ENCODE measurements around the gene IKZF4. TPM values are rescaled to one million over a fixed set of nuclear protein-coding genes. Genes with fewer than 3 reads are reported as not detected.

The IKZF4 gene
- total RNA-seq (10 to 100 TPM in 1 of 2 donors, 1 to 10 TPM in 1; 9.8 to 12.2 TPM), polyA plus RNA-seq (1 to 10 TPM; 1.8 to 5.3 TPM)
- long read RNA-seq, donor 1, partial matches to known transcripts = 0 of 6 reads
- long read RNA-seq, donor 1, other reads (novel, unspliced or antisense) = 6 of 6 reads
- long read RNA-seq, donor 2, partial matches to known transcripts = 0 of 5 reads
- long read RNA-seq, donor 2, other reads (novel, unspliced or antisense) = 5 of 5 reads

- Histone ChIP-seq H3K27me3 (ENCODE audit: control insufficient read depth in 1 of 2, insufficient read depth in 2 of 2, low read length in 1 of 2) (no peaks in the 10 kb centered on the region), H3K4me3 (ENCODE audit: low read length in 2 of 2) (no peak within 1 kb of the TSS), H3K9me3 (ENCODE audit: control insufficient read depth, low read length) (no peaks in the 10 kb centered on the region), H3K4me1 (ENCODE audit: control insufficient read depth in 1 of 2, insufficient read depth in 2 of 2, low read length in 2 of 2) (no peaks in the 10 kb centered on the region), H3K27ac (ENCODE audit: low read depth in 1 of 2, low read length in 2 of 2) (no peak within 1 kb of the TSS), H3K36me3 (ENCODE audit: control insufficient read depth in 1 of 2, insufficient read depth in 2 of 2, low read length in 1 of 2) (peaks cover 0 to 3% of the 10 kb centered on the region in 2 donors)
- intact Hi-C loops (cut with DNase I) = no loop called here
- DNase-seq (peak in 1 of 2 donors; percentile 72), ATAC-seq (ENCODE audit: low FRiP score) (peak; percentile 73)
- 16 to 20% methylated on average over 10 of the region's 10 CpGs for WGBS, 2 donors
Measured at GRCh38 chr12:56020423-56021184, at the start of gene IKZF4. Gene IKZF4 (plus strand): TSS chr12:56021043. CDS start chr12:56021494, 451 bp downstream.

GRCh38 chr12:55972042-55972441 lies 48.8 kb upstream of the IKZF4 start:
- H3K4me3 ChIP-seq (ENCODE audit: low read length in 2 of 2) = no peak overlapping the region
- H3K9me3 ChIP-seq (ENCODE audit: control insufficient read depth, low read length) = no peaks in the 10 kb centered on the region
- intact Hi-C loops (cut with DNase I) = loop anchor here in 1 of 2 donors (5.0 kb wide), 1 partner anchor 40 kb away; the partner anchor contains the start of gene DGKA
- peaks cover 0 to 3% of the 10 kb centered on the region in 2 donors for H3K4me1 ChIP-seq (ENCODE audit: control insufficient read depth in 1 of 2, insufficient read depth in 2 of 2, low read length in 2 of 2)
- no peaks in the 10 kb centered on the region for H3K36me3 ChIP-seq (ENCODE audit: control insufficient read depth in 1 of 2, insufficient read depth in 2 of 2, low read length in 1 of 2)
- no peak for ATAC-seq (ENCODE audit: low FRiP score)
- no peaks in the 10 kb centered on the region for H3K27me3 ChIP-seq (ENCODE audit: control insufficient read depth in 1 of 2, insufficient read depth in 2 of 2, low read length in 1 of 2)
- WGBS, 2 donors = 33 to 42% methylated on average over 3 of the region's 3 CpGs
- no peak for DNase-seq
- peak overlapping the region in 1 of 2 donors; percentile 56 for H3K27ac ChIP-seq (ENCODE audit: low read depth in 1 of 2, low read length in 2 of 2)

- Histone ChIP-seq H3K27me3 (ENCODE audit: control insufficient read depth in 1 of 2, insufficient read depth in 2 of 2, low read length in 1 of 2) (no peaks in the 10 kb centered on the region), H3K9me3 (ENCODE audit: control insufficient read depth, low read length) (no peaks in the 10 kb centered on the region), H3K4me1 (ENCODE audit: control insufficient read depth in 1 of 2, insufficient read depth in 2 of 2, low read length in 2 of 2) (peaks cover 0 to 3% of the 10 kb centered on the region in 2 donors), H3K36me3 (ENCODE audit: control insufficient read depth in 1 of 2, insufficient read depth in 2 of 2, low read length in 1 of 2) (no peaks in the 10 kb centered on the region), H3K27ac (ENCODE audit: low read depth in 1 of 2, low read length in 2 of 2) (peak overlapping the region in 1 of 2 donors; percentile 90), H3K4me3 (ENCODE audit: low read length in 2 of 2) (no peak overlapping the region)
- ATAC-seq (ENCODE audit: low FRiP score) (no peak), DNase-seq (no peak)
- intact Hi-C loops (cut with DNase I) = loop anchor here in 1 of 2 donors (5.0 kb wide), 1 partner anchor 40 kb away; the partner anchor contains the start of gene DGKA
- WGBS, 2 donors = 18 to 24% methylated on average over 1 of the region's 1 CpG
Measured at GRCh38 chr12:55972456-55972855, 48.4 kb upstream of the IKZF4 start.

GRCh38 chr12:55972911-55973598 lies 47.8 kb upstream of the IKZF4 start:
- intact Hi-C loops (cut with DNase I) = loop anchor here in 1 of 2 donors (5.0 kb wide), 1 partner anchor 41 kb away; the partner anchor contains the start of gene DGKA
- H3K27ac ChIP-seq (ENCODE audit: low read depth in 1 of 2, low read length in 2 of 2) = peak overlapping the region in 1 of 2 donors; percentile 90
- ATAC-seq (ENCODE audit: low FRiP score) = no peak

GRCh38 chr12:55973599-55974307 lies 47.1 kb upstream of the IKZF4 start, which contains the start of gene RAB5B:
Gene RAB5B (plus strand): TSS chr12:55974078. CDS start chr12:55986961, 12,883 bp downstream.
- DNase-seq (peak; percentile 98 to 100), ATAC-seq (ENCODE audit: low FRiP score) (peak; percentile 97)
- no peaks in the 10 kb centered on the region for H3K36me3 ChIP-seq (ENCODE audit: control insufficient read depth in 1 of 2, insufficient read depth in 2 of 2, low read length in 1 of 2)
- H3K9me3 ChIP-seq (ENCODE audit: control insufficient read depth, low read length) = no peaks in the 10 kb centered on the region
- intact Hi-C loops (cut with DNase I) = loop anchor here in 1 of 2 donors (5.0 kb wide), 1 partner anchor 41 kb away; the partner anchor contains the start of gene DGKA
- H3K27me3 ChIP-seq (ENCODE audit: control insufficient read depth in 1 of 2, insufficient read depth in 2 of 2, low read length in 1 of 2) = no peaks in the 10 kb centered on the region
- H3K4me3 ChIP-seq (ENCODE audit: low read length in 2 of 2) = peak within 1 kb of the TSS; percentile 78 to 98
- peak within 1 kb of the TSS in 1 of 2 donors; percentile 94 for H3K27ac ChIP-seq (ENCODE audit: low read depth in 1 of 2, low read length in 2 of 2)
- H3K4me1 ChIP-seq (ENCODE audit: control insufficient read depth in 1 of 2, insufficient read depth in 2 of 2, low read length in 2 of 2) = peaks cover 0 to 3% of the 10 kb centered on the region in 2 donors
- 0 to 1% methylated on average over 39 of the region's 39 CpGs for WGBS, 2 donors

More at GRCh38 chr12:55972911-55973598, 47.8 kb upstream of the IKZF4 start:
- no peaks in the 10 kb centered on the region for H3K9me3 ChIP-seq (ENCODE audit: control insufficient read depth, low read length)
- H3K4me1 ChIP-seq (ENCODE audit: control insufficient read depth in 1 of 2, insufficient read depth in 2 of 2, low read length in 2 of 2) = peaks cover 0 to 3% of the 10 kb centered on the region in 2 donors
- H3K36me3 ChIP-seq (ENCODE audit: control insufficient read depth in 1 of 2, insufficient read depth in 2 of 2, low read length in 1 of 2) = no peaks in the 10 kb centered on the region
- peak overlapping the region; percentile 57 to 78 for H3K4me3 ChIP-seq (ENCODE audit: low read length in 2 of 2)
- no peaks in the 10 kb centered on the region for H3K27me3 ChIP-seq (ENCODE audit: control insufficient read depth in 1 of 2, insufficient read depth in 2 of 2, low read length in 1 of 2)
- WGBS, 2 donors = 0% methylated on average over 18 of the region's 18 CpGs
- DNase-seq = no peak

GRCh38 chr12:55974308-55974730 lies 46.5 kb upstream of the IKZF4 start:
- Histone ChIP-seq H3K36me3 (ENCODE audit: control insufficient read depth in 1 of 2, insufficient read depth in 2 of 2, low read length in 1 of 2) (no peaks in the 10 kb centered on the region), H3K27me3 (ENCODE audit: control insufficient read depth in 1 of 2, insufficient read depth in 2 of 2, low read length in 1 of 2) (no peaks in the 10 kb centered on the region), H3K4me1 (ENCODE audit: control insufficient read depth in 1 of 2, insufficient read depth in 2 of 2, low read length in 2 of 2) (peaks cover 0 to 3% of the 10 kb centered on the region in 2 donors), H3K9me3 (ENCODE audit: control insufficient read depth, low read length) (no peaks in the 10 kb centered on the region), H3K4me3 (ENCODE audit: low read length in 2 of 2) (peak overlapping the region; percentile 78 to 98), H3K27ac (ENCODE audit: low read depth in 1 of 2, low read length in 2 of 2) (peak overlapping the region in 1 of 2 donors; percentile 94)
- 0 to 1% methylated on average over 15 of the region's 15 CpGs for WGBS, 2 donors
- ATAC-seq (ENCODE audit: low FRiP score) (peak; percentile 69), DNase-seq (peak in 1 of 2 donors; percentile 75)
- intact Hi-C loops (cut with DNase I) = loop anchor here in 1 of 2 donors (5.0 kb wide), 1 partner anchor 42 kb away; the partner anchor contains the start of gene DGKA

GRCh38 chr12:55978393-55978792 lies 42.5 kb upstream of the IKZF4 start:
- no peaks in the 10 kb centered on the region for H3K27me3 ChIP-seq (ENCODE audit: control insufficient read depth in 1 of 2, insufficient read depth in 2 of 2, low read length in 1 of 2)
- DNase-seq (no peak), ATAC-seq (ENCODE audit: low FRiP score) (no peak)
- peaks cover 0 to 3% of the 10 kb centered on the region in 2 donors for H3K4me1 ChIP-seq (ENCODE audit: control insufficient read depth in 1 of 2, insufficient read depth in 2 of 2, low read length in 2 of 2)
- no peaks in the 10 kb centered on the region for H3K9me3 ChIP-seq (ENCODE audit: control insufficient read depth, low read length)
- no peaks in the 10 kb centered on the region for H3K36me3 ChIP-seq (ENCODE audit: control insufficient read depth in 1 of 2, insufficient read depth in 2 of 2, low read length in 1 of 2)
- no peak overlapping the region for H3K27ac ChIP-seq (ENCODE audit: low read depth in 1 of 2, low read length in 2 of 2)
- intact Hi-C loops (cut with DNase I) = no loop called here
- no peak overlapping the region for H3K4me3 ChIP-seq (ENCODE audit: low read length in 2 of 2)
- 97% methylated on average over 7 of the region's 7 CpGs for WGBS, 2 donors

GRCh38 chr12:55979069-55979468 lies 41.8 kb upstream of the IKZF4 start:
- ATAC-seq (ENCODE audit: low FRiP score) (no peak), DNase-seq (no peak)
- WGBS, 2 donors = 85 to 91% methylated on average over 3 of the region's 3 CpGs
- intact Hi-C loops (cut with DNase I) = no loop called here
- Histone ChIP-seq H3K36me3 (ENCODE audit: control insufficient read depth in 1 of 2, insufficient read depth in 2 of 2, low read length in 1 of 2) (no peaks in the 10 kb centered on the region), H3K9me3 (ENCODE audit: control insufficient read depth, low read length) (no peaks in the 10 kb centered on the region), H3K27ac (ENCODE audit: low read depth in 1 of 2, low read length in 2 of 2) (no peak overlapping the region), H3K27me3 (ENCODE audit: control insufficient read depth in 1 of 2, insufficient read depth in 2 of 2, low read length in 1 of 2) (no peaks in the 10 kb centered on the region), H3K4me1 (ENCODE audit: control insufficient read depth in 1 of 2, insufficient read depth in 2 of 2, low read length in 2 of 2) (peaks cover 0 to 3% of the 10 kb centered on the region in 2 donors), H3K4me3 (ENCODE audit: low read length in 2 of 2) (no peak overlapping the region)

All from aorta (tissue), 5 donors.